GM18858 (cell line): ENCODE measurements around the gene EFCC1.

ENCODE experiments used
- ATAC-seq: cut with Tn5 transposase; IDR thresholded peaks from one replicate; pipeline ENCODE4 v1.9.1; 2021; ENCODE audit not compliant: unreplicated experiment

The EFCC1 gene

GRCh38 chr3:128994581-128995546 is 6.2 kb upstream of the EFCC1 start:
- ATAC-seq: no peak

- ATAC-seq: no peak
Observed at GRCh38 chr3:128995737-128996136, 5.4 kb upstream of the EFCC1 start.

GRCh38 chr3:128996200-128996599 is 4.9 kb upstream of the EFCC1 start:
- no peak for ATAC-seq

- ATAC-seq: no peak
Observed at GRCh38 chr3:128996726-128997125, 4.4 kb upstream of the EFCC1 start.

GRCh38 chr3:128997486-128998133 is 3.5 kb upstream of the EFCC1 start:
- ATAC-seq: no peak

GRCh38 chr3:128998561-128998960 is 2.5 kb upstream of the EFCC1 start:
- ATAC-seq: no peak

- no peak for ATAC-seq
Observed at GRCh38 chr3:128999102-128999501, 2.0 kb upstream of the EFCC1 start.

- ATAC-seq: no peak
Observed at GRCh38 chr3:129000742-129001100, 383 bp upstream of the EFCC1 start.

- no peak for ATAC-seq
Observed at GRCh38 chr3:129001806-129002572, 885 bp downstream of the EFCC1 start.

- ATAC-seq: no peak
Observed at GRCh38 chr3:129002573-129003569, 1.8 kb downstream of the EFCC1 start.

GRCh38 chr3:129003578-129004112 is 2.5 kb downstream of the EFCC1 start:
- no peak for ATAC-seq

GRCh38 chr3:129004639-129005295 is 3.7 kb downstream of the EFCC1 start:
- ATAC-seq: no peak

GRCh38 chr3:129005526-129006303 is 4.6 kb downstream of the EFCC1 start:
- ATAC-seq: no peak

GRCh38 chr3:129006864-129007263 is 5.8 kb downstream of the EFCC1 start:
- ATAC-seq: no peak

- ATAC-seq: no peak
Observed at GRCh38 chr3:129007792-129008191, 6.7 kb downstream of the EFCC1 start.

GRCh38 chr3:129009266-129009665 is 8.2 kb downstream of the EFCC1 start:
- no peak for ATAC-seq

GRCh38 chr3:129010310-129010956 is 9.3 kb downstream of the EFCC1 start:
- ATAC-seq: no peak

- ATAC-seq: no peak
Observed at GRCh38 chr3:129013491-129013891, 12.4 kb downstream of the EFCC1 start.
